HFFc6 (cell line): Measurements from ENCODE around the gene PSMD2. TPM values are rescaled to one million over a fixed set of nuclear protein-coding genes. Genes with fewer than 3 reads are reported as not detected.

Experiments
- DNase-seq: peaks from one replicate; pipeline ENCODE4 v3.0.0-alpha.2; 2018
- H3K27ac Mint-ChIP-seq: 2 replicates; pipeline ENCODE4 v1.8.0; 2020; ENCODE audit warnings: mild to moderate bottlenecking, mixed read lengths
- H3K27me3 Mint-ChIP-seq: 2 replicates; pipeline ENCODE4 v1.8.0; 2021; ENCODE audit warnings: mild to moderate bottlenecking, moderate library complexity, mixed read lengths; ENCODE audit not compliant: insufficient read depth
- H3K36me3 Mint-ChIP-seq: 2 replicates; pipeline ENCODE4 v1.8.0; 2021; ENCODE audit warnings: low read depth, mixed read lengths
- H3K4me1 Mint-ChIP-seq: 2 replicates; pipeline ENCODE4 v1.8.0; 2020; ENCODE audit warnings: low read depth, mixed read lengths
- H3K4me3 Mint-ChIP-seq: 2 replicates; pipeline ENCODE4 v1.8.0; 2020; ENCODE audit warnings: mild to moderate bottlenecking, moderate library complexity, mixed read lengths
- H3K9me3 Mint-ChIP-seq: 2 replicates; pipeline ENCODE4 v1.8.0; 2020; ENCODE audit warnings: mild to moderate bottlenecking, mixed read lengths
- CTCF ChIP-seq: fragments of 200-600 bp; sonication (generic); IDR thresholded peaks from 2 replicates; pipeline ENCODE4 v1.5.0; 2021; ENCODE audit warnings: antibody characterized with exemption, mild to moderate bottlenecking
- total RNA-seq, 6 experiments: library from RNA; stranded (reverse); fragmentation: NEBNext Ultra II Directional; extraction: Animal tissue kit (Norgen Biotek cat#: 25700); gene quantifications; 2 replicates in 1 of 6; 3 replicates in 5 of 6; pipeline ENCODE4 v1.2.3, GENCODE V29; 2021

The PSMD2 gene
- total RNA-seq, 6 experiments from 2014 or later = 620 to 777 (median 730) TPM

GRCh38 chr3:184315543-184315867, 16.5 kb downstream of the PSMD2 start:
- Mint-ChIP-seq H3K36me3 (peaks cover 30% of the 10 kb centered on the region), H3K4me1 (peaks cover 45% of the 10 kb centered on the region), H3K27me3 (peaks cover 3% of the 10 kb centered on the region), H3K9me3 (no peaks in the 10 kb centered on the region), H3K27ac (peak overlapping the region; percentile 87), H3K4me3 (peak overlapping the region; percentile 89)
- no peak for DNase-seq
- TF ChIP-seq CTCF = no peak

- peak; percentile 17 for DNase-seq
- Mint-ChIP-seq H3K36me3 (peaks cover 34% of the 10 kb centered on the region), H3K27ac (peak overlapping the region; percentile 87), H3K4me1 (peaks cover 50% of the 10 kb centered on the region), H3K9me3 (no peaks in the 10 kb centered on the region), H3K27me3 (peaks cover 3% of the 10 kb centered on the region), H3K4me3 (peak overlapping the region; percentile 89)
- no peak for TF ChIP-seq CTCF
Measured at GRCh38 chr3:184315871-184316661, 17.0 kb downstream of the PSMD2 start.

- no peak for TF ChIP-seq CTCF
- peaks cover 5% of the 10 kb centered on the region for H3K27me3 Mint-ChIP-seq
- H3K4me1 Mint-ChIP-seq = peaks cover 56% of the 10 kb centered on the region
- peaks cover 40% of the 10 kb centered on the region for H3K36me3 Mint-ChIP-seq
- no peaks in the 10 kb centered on the region for H3K9me3 Mint-ChIP-seq
- no peak for DNase-seq
- H3K27ac Mint-ChIP-seq = peak overlapping the region; percentile 87; the same call in 1 of the 2 replicates
- H3K4me3 Mint-ChIP-seq = peak overlapping the region; percentile 89
Measured at GRCh38 chr3:184316792-184317191, 17.8 kb downstream of the PSMD2 start.

- TF ChIP-seq CTCF = no peak
- no peak for DNase-seq
- Mint-ChIP-seq H3K9me3 (no peaks in the 10 kb centered on the region), H3K27ac (peak overlapping the region; percentile 40), H3K4me3 (peak overlapping the region; percentile 89), H3K27me3 (peaks cover 5% of the 10 kb centered on the region), H3K36me3 (peaks cover 40% of the 10 kb centered on the region), H3K4me1 (peaks cover 56% of the 10 kb centered on the region)
Measured at GRCh38 chr3:184317201-184317600, 18.2 kb downstream of the PSMD2 start.

GRCh38 chr3:184320104-184320445, 21.0 kb downstream of the PSMD2 start:
- peak; percentile 97 for DNase-seq
- H3K4me1 Mint-ChIP-seq = peaks cover 55% of the 10 kb centered on the region
- peaks cover 3% of the 10 kb centered on the region for H3K27me3 Mint-ChIP-seq
- H3K4me3 Mint-ChIP-seq = peak overlapping the region; percentile 81
- no peaks in the 10 kb centered on the region for H3K9me3 Mint-ChIP-seq
- TF ChIP-seq CTCF = no peak
- peak overlapping the region; percentile 70 for H3K27ac Mint-ChIP-seq
- H3K36me3 Mint-ChIP-seq = peaks cover 66% of the 10 kb centered on the region
